ENCODE results near the gene CUX1.

The CUX1 gene

DNA sequence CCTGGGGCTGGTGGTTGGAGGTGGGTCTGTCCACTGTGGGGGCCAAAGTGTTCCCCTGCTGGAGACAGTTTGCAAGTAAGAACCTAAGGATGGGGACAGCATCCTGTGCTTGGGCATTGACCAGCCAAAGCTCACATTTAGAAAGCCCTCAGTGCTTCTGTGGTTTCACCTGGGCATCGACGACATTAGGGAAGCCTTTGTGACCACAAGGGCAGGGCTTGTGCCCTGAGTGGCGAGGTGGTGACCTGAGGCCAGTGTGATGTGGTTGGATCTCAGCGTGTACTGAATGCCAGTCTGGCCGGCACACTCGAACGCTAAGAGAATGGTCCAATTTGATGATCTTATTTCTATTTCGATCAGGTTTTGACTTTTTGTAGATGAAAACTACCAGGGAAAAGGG lies 437.1 kb downstream of the CUX1 start:
- no peak for DNase-seq

DNA sequence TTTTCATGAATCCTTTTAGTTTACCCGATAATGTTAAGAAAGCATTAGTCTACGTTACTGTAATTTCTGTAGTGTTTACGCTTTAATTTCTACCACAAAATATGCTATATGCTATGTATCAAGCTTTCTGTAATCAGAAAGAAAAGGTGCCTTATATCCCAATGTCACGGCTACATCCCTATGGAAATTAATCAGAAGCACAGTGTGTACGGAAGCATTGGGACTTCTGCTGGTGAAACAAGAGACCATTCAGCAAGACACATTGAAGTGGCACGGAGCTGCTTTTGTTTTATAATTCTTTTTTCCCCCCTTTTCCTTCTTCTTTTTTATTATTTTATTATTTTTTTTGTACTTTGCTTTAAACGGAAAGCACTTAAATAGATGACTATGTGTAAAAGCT lies 438.1 kb downstream of the CUX1 start:
- DNase-seq, result no peak

DNA sequence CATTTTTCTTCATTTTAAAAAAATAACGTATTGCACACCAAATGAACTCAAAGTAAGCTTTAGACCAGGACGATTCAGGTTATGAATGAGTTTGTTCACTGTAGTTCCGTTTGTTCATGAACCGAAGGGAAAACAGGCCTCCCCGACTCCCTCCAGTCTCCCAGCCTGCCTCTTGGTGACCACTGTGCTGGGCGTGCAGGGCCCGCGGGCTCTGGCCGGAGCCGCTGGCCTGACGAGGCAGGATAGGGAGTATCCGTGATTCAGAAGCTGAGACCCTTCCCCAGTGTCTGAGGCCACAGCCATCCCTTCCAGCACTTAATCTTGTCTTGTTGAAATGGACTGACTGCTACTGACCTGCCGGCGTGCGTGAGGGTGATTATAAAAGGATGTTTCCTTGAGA lies 438.5 kb downstream of the CUX1 start:
- no peak for DNase-seq

DNA sequence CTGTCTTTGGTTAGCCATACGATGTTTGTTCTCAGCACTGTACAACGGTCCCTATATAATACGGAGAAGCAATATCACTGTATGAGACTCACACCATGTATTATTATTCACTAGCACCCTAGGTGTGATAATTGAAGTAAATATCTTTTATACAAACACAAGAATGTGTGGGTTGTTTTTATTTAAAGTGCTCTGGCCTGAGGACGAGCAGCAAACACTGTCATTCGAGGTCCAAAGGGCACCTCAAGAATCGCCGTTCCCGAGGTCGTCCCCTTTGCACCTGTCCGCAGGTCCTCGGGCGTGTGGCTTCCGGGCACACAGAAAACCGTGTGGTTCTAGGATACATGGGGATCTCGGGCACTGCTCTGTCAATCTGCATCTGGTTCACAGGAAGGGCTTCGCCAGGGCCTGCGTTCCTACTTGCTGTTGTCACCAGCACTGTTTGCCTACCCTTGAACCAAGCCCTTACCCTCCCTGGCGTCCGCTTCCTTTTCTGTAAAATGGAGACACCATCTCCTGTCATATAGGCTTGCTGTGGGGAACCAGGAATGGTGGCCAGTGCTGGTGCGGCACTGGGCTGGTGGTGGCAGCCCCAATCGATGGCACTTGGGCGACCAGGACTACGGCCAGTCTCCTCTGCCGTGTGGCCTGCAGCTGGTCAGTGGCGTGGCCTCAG lies 440.8 kb downstream of the CUX1 start:
- no peak for DNase-seq

DNA sequence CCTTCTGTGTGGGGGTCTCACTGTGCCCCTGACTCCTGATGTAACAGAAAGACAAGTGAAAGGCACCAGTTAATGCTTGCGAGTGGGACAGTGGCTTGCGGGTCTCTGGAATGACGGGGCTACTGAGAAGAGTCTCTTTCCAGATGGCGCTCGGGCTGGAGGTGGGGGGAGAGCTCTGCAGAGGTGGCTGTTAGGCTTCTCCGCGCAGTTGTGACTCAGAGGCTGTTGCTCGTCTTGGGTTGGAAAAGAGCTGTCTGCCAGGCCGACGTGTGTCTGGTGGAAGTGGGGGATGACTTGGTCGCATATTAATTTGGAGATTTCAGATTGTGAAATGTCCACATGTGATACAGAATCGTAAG lies 441.3 kb downstream of the CUX1 start:
- no peak for DNase-seq

DNA sequence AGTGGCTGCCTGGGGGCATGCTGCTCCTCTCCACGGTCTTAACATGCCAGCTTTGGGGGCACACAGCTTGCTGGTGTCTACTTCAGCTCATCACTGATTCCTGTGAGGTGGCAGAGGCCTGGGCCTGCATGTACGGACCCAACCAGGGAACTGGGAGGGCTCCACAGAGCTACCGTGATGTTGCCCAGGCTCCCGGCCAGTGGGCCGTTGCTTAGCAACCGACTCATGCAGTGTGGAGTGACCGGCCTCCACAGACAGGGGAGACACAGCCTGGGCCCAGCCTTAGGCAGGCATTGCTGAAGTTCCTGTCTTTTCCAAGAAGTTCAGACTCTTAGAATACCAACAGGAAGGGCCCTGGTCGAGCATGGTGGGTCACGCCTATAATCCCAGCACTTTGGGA lies 443.4 kb downstream of the CUX1 start:
- DNase-seq, result no peak

DNA sequence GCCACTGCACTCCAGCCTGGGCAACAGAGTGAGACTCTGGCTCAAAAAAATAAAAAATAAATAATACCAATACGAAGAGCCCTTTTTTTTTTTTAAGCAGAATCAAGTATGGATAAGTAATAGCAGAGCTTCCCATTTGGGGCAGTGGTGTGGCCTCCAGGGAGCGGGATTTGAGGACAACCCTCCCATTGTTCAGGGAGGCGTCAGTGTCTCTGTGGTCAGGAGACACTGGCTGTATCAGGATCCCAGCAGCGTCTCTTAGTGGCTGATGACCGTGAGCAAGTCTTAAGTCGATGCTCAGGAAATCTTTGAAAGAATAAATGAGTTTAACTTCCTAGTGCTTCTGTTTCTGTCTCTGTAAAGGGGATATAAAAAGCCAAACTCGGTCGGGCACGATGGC lies 444.0 kb downstream of the CUX1 start:
- no peak for DNase-seq

DNA sequence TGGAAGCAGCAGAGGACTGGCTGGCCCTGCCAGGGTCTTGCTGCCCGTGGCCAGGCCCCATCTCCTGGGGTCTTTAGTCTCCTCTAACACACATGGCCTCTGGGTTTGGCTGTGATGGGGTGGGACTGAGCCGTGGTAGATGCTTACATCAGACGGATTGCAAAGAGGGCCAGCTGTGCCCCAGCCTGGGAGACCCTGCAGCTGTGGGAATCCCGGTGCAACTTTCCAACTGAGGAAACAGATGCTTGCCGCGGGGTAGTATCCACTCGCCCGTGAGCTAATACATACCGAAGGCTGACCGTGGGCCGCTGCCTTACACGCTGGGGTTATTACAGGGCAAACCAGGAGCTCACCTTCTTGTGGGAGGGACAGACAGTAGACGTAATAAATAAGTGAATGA lies 445.1 kb downstream of the CUX1 start:
- DNase-seq, result no peak

DNA sequence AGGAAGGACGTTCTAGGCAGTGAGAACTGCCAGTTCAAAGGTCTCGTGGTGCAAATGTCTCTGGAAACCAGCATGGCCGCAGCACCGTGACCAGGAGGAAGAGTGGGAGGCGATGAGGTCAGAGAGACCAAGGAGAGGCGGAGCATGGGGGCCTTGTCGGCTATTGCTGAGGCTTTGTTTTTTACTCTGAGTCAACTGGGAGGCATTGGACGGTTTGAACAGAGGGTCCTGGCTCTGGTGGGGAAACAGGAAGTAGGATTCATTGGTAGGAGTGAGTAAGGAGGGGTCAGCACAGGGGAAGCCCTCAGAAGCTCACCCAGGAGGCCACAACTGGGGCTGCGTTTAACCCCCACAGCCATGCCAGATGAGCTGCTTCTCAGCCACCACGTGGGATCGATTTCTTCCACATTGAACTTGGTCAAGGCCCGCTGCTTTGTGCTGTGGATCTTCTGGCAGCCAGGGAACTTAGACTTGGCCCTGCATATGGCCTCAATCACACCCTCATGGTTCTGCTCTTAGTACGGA lies 447.0 kb downstream of the CUX1 start:
- DNase-seq, result no peak

DNA sequence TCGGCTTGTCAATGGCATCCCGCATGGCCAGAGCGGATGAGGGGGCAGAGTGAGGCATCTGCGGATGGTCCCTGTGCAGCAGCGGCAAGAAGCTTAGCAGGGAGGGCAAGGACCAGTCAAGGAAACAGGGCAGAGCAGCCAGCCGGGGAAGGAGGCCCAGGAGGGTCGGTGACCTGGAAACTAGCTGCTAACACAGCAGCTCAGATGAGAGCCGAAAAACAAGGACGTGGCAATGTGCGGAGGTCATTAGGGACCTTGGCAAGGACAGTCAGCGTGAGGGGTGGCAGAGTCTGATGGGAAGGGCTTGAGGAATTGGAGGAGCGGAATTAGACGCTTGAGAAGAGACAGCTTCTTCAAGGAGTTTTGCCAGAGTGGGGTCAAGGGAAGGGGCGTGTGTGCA lies 449.1 kb downstream of the CUX1 start:
- no peak for DNase-seq

DNA sequence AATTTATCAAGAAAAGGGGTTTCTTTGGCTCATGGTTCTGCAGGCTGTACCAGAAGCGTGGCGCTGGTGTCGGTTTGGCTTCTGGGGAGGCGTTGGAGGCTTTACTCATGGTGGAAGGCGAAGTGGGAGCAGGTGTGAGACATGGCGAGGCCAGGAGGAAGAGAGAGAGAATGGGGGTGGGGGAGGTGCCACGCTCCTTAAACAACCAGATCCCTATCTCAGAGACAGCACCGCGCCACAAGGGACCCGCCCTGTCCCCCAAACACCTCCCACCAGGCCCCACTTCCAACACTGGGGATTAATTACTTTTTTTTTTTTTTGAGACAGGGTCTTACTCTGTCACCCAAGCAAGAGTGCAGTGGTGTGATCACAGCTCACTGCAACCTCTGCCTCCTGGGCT lies 451.2 kb downstream of the CUX1 start:
- no peak for DNase-seq

DNA sequence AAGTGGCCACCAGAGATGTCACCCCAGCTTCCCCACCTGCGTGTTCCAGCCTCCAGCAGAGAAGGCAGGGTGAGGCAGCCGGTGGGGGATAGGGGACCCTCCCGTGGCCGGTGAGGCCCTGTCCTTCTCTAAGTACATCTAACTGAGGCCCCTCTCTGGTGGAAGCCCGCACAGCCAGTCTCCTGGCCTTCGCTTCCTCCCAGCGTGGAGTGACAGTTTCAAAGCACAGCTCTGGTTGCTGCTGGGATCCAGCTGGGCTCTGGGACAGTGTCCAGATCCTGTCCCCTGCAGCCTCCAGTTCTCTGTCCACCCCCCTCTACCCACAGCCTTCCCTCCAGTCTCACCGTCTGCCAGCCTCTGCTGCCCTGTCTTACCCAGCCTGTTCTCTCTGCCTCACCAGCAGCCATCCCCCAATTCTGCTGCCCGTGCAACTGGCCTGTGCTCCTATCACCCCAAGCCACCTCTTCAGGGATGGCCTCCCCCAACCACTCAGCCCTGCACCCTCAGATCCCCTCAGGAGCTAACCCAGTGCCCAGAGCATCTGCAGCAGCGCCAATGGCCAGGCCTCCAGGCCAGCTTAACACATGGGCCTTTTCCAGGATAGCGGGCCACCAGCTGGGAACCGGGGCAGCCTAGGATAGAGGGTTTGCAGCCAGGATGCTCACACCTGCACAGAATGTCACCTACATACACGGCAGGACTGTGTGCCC lies 452.9 kb downstream of the CUX1 start:
- DNase-seq, result no peak

DNA sequence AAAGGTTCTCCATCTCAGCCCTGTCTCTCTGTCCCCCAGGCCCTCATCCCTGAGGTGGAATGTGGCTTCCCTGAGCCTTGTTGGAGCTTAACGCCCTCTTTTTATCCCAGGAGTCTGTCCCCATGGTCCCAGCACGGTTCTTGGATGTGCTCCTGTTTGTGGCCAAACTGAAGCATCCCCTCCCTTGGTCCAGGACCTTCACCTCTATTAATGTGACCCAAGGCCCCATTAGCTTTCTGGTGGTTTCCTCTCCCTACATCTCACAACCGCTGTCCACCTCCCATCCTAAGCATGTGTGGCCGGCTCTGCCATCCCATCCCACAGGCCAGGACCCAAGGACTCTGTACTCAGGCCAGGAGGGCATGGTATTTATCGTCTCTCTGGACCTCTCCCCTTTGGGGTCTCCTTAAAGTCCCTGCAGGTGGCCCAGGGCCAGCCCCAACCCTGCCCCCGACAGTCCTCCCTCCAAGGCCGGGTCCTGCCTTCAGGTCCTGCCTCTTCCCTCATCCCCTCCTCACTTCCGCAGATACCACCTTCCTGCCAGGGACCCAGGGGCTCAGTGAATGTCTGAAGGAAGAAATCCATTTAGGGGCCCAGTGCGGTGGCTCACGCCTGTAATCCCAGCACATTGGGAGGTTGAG lies 453.9 kb downstream of the CUX1 start:
- no peak for DNase-seq

DNA sequence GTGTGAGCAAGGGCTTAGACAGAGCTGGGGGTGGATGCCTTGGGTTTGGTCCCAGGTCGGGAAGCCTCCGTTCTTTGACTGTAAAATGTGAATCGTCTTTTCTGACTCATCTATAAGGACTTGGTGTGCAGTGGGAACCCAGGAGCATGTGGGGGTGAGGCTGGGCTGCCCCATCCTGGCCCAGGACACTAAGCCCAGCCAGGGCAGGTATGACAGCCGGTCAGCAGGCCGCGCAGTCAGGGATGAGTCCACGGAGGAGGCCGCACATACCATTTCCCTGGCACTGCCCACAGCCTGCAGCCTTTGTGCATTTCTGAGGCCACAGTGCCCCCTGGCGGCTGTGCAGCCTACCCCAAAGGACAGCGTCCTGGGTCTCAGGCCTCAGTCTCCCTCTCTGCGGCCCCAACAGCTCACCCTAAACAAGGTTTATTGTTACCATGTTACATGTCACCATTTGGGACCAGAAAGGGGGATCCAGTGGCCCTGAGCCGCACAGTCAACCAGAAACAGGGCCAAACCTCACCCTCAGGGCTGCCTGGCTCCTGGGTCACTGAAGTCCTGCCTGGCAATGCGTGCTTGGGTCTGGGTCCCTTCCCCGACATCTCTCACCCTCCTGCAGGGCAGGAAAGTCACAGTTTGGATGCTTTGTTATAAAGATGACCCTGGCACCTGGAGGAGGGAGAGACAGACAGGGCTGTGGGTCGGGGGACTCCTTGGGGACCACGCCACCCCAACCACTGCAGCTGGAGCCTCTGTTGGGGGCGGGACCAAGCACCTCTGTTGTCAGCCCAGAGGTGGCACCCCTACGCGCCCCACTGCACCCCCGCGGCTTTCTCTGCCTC lies 454.9 kb downstream of the CUX1 start:
- peak; percentile 81 for DNase-seq

DNA sequence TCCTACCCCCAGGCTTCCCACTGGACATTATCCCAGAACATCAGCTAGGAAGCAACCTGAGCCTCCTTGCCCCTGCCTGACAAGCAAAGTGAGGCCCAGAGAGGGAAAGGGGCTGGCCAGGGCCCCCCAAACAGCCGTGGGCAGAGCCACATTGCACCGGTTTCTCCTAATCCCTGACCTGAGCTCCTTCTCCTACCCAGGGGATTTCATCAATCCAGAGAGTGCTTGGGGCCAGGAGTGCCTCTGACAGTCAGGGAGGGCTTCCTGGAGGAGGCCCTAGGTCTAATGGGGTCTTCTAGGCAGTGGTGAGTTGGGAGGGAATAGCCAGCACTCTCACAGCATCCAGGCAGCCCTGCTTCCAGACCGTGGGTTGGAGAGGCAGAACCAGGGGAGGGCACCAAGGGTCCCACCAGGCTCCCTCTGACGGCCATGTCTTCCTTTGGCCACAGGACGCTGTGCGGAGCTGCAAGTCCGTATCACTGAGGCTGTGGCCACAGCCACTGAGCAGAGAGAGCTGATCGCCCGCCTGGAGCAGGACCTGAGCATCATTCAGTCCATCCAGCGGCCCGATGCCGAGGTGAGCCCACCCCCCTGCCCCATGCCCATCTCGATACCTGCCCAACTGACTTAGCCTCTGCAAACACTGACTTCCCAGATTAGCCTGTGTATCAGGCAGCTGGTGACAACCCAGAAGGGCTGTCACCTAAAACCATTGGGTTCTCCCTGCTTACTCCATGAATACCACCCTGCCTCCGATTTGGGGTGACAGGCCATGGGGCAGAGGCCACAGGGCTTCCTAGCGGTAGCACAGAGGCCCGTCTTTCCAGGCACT lies 455.7 kb downstream of the CUX1 start:
- DNase-seq, result no peak

DNA sequence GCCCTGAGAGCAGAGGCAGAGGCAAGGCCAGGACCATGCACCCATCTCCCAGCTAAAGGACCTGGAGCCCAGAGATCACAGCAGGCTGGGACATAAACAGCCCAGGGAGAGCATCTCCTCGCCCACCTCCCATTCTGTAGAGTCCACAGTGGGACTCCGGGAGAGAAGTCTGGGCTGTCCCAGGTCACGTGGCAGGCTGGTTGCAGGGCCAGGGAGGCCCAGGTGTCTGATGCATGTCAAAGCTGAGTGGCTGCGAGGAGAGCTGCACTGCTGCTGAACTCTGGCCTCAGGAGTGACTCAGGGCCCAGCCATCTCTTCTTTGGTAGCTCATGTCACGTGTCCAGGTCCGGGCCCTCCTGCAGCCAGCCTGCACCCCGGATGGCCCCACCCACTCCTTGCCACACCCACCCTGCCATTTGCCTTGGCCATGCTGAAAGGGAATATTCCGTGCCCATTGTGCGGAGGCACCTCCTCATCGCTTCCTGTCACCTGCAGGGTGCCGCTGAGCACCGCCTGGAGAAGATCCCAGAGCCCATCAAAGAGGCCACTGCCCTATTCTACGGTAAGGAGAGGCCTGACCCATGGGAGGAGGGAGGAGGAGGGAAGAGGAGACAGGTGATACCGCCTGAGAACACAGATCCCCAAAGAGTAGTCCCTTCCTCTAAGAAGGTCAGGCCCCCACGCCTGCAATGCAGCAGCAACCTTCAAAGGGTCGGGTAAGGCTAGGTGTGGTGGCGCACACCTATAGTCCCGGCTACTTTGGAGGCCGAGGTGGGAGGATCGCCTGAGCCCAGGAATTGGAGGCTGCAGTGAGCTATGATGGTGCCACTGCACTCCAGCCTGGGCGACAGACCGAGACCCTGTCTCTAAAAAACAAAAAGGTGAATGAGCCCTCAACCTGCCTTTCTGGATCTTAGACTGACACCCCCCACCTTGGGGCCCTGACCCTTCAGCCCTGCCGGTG lies 456.6 kb downstream of the CUX1 start:
- no peak for DNase-seq

DNA sequence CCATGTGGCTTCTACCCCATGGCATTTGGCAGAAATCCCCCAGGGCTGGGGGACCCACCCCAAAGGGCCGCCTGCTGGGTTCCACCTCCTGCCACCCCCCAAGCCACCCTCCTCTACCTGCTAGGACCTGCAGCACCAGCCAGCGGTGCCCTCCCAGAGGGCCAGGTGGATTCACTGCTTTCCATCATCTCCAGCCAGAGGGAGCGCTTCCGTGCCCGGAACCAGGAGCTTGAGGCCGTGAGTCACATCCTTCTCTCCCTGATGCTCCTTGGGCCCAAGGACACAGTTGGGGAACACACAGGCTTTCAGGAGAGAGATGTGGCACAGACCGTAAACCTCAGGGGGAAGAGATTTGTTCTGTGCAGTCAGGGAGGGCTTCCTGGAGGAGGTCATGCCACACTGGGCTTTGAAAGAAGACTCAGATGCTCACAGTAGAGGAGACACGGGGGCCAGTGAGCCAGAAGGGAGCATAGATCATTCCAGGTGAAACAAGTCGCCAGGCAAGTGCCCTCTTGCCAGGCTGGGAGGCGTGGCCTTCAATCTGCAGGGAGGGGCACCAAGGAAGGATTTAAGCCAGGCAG lies 457.8 kb downstream of the CUX1 start:
- DNase-seq, result no peak

DNA sequence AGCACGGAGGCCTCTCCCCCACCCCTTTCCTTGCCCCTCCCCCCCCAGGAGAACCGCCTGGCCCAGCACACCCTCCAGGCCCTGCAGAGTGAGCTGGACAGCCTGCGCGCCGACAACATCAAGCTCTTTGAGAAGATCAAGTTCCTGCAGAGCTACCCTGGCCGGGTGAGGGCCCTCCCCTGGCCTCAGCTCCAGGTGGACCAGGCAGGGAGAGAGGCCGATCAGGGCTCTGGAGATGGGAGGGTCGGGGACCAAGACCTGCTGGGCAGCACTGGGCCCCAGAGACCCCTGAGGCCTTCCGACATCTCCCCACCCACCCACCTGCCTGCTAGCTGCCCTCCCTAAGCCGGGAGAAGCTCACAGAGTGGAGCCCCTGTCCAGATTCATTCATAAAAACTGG lies 460.5 kb downstream of the CUX1 start:
- no peak for DNase-seq

DNA sequence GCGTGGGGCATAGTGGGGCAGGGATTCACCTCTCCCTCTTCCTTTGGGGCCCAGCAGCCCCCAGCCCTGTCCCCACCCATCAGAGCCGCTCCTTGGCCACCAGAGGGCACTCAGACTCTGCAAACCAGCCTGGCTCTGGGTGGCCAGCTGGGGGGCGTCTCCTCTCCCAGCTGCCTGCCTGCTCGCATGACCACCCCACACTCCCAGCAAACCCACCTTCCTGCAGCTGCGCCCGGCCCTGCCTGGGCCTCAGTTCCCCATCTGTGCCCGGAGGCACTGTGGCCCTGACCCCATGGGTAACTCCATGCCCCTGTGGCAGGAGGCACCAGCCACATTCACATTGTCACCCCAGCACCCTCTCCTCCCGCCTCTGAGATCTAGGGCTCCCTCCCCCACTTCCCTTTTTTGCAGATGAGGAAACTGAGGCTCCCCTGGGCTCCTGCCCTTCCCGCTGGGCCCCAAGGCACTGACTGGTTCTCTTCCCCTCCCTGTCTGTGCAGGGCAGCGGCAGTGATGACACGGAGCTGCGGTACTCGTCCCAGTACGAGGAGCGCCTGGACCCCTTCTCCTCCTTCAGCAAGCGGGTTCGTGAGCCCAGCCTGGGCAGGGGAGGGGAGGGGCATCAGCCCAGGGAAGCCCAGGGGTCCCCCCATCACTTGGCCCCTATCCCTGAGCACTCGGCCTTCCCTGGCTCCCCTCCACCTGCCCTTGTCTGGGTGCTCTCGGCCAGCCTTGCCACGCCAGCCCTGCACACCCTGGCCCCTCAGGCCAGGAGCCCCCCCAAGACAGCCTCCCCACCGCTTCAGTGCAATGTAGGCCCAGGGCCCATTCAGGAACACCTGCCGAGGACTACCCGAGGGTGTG lies 462.3 kb downstream of the CUX1 start:
- peak; percentile 53 for DNase-seq

DNA sequence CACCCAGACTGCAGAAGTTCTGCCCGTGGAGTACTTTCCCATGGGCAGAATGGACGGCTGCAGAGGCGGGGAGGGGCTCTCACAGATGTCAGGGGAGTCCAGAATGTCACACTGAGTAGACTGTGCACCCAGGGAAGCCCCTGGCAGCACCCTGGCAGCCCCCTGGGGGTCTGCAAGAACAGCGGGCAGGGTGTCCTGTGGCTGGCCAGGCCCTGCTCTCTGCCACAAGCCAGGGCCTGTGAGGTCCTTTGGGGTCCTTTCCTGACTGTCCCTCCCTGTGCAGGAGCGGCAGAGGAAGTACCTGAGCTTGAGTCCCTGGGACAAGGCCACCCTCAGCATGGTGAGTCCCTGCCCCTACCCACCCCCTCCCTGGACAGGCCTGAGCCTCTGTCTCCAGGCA lies 463.1 kb downstream of the CUX1 start:
- no peak for DNase-seq
